Tibial nerve (tissue), 4 donors: ENCODE results near the gene GPR32.

Source experiments
- EP300 ChIP-seq, 2 donors: sonication (generic); formaldehyde crosslinking; IDR thresholded peaks; one replicate each; pipeline ENCODE4 v1.6.1; 2017; ENCODE audit warnings: antibody characterized with exemption in 2 of 2, mild to moderate bottlenecking in 1 of 2
- POLR2A ChIP-seq, 2 donors: fragments of 450-650 bp; IDR thresholded peaks; one replicate each; pipeline ENCODE4 v1.6.1; 2017; ENCODE audit warnings: antibody characterized with exemption in 2 of 2, mild to moderate bottlenecking in 2 of 2, moderate library complexity in 2 of 2
- TF ChIP-seq, protein P1 (sequence below), 5 experiments: fragments of 200-600 bp in 3 of 5; fragments of 450-650 bp in 2 of 5; sonication (generic) in 3 of 5; IDR thresholded peaks; one replicate each; pipeline ENCODE4 v1.5.1; 2016 to 2019; ENCODE audit warnings: antibody characterized with exemption in 5 of 5, mild to moderate bottlenecking in 3 of 5, moderate library complexity in 2 of 5

DNA sequence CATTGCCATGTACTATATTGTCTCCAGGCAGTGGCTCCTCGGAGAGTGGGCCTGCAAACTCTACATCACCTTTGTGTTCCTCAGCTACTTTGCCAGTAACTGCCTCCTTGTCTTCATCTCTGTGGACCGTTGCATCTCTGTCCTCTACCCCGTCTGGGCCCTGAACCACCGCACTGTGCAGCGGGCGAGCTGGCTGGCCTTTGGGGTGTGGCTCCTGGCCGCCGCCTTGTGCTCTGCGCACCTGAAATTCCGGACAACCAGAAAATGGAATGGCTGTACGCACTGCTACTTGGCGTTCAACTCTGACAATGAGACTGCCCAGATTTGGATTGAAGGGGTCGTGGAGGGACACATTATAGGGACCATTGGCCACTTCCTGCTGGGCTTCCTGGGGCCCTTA lies 624 bp downstream of the GPR32 start:
- TF ChIP-seq, protein P1, sequence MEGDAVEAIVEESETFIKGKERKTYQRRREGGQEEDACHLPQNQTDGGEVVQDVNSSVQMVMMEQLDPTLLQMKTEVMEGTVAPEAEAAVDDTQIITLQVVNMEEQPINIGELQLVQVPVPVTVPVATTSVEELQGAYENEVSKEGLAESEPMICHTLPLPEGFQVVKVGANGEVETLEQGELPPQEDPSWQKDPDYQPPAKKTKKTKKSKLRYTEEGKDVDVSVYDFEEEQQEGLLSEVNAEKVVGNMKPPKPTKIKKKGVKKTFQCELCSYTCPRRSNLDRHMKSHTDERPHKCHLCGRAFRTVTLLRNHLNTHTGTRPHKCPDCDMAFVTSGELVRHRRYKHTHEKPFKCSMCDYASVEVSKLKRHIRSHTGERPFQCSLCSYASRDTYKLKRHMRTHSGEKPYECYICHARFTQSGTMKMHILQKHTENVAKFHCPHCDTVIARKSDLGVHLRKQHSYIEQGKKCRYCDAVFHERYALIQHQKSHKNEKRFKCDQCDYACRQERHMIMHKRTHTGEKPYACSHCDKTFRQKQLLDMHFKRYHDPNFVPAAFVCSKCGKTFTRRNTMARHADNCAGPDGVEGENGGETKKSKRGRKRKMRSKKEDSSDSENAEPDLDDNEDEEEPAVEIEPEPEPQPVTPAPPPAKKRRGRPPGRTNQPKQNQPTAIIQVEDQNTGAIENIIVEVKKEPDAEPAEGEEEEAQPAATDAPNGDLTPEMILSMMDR (IDR thresholded peaks at IDR 0.05): no peak
- TF ChIP-seq POLR2A (IDR thresholded peaks at IDR 0.05) (no peak), EP300 (IDR thresholded peaks at IDR 0.05) (no peak)
